NCI-H510A (cell line): ENCODE measurements around the gene EPM2AIP1.
"Not testable (repeated sequence)": the region's sequence is repeated elsewhere in the genome, so short reads cannot be mapped to it uniquely, and the experiment has no call there.

ENCODE experiments used
- DNase-seq: peaks from one replicate; lab custom pipeline; 2025; lab: John Stamatoyannopoulos, UW

The EPM2AIP1 gene

DNA sequence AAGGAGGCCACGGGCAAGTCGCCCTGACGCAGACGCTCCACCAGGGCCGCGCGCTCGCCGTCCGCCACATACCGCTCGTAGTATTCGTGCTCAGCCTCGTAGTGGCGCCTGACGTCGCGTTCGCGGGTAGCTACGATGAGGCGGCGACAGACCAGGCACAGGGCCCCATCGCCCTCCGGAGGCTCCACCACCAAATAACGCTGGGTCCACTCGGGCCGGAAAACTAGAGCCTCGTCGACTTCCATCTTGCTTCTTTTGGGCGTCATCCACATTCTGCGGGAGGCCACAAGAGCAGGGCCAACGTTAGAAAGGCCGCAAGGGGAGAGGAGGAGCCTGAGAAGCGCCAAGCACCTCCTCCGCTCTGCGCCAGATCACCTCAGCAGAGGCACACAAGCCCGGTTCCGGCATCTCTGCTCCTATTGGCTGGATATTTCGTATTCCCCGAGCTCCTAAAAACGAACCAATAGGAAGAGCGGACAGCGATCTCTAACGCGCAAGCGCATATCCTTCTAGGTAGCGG is at the start of gene EPM2AIP1:
EPM2AIP1 (minus strand) TSS at position 326 of the 520 bp plus-strand sequence; CDS start at position 272, 54 bp downstream.
- no peak for DNase-seq

DNA sequence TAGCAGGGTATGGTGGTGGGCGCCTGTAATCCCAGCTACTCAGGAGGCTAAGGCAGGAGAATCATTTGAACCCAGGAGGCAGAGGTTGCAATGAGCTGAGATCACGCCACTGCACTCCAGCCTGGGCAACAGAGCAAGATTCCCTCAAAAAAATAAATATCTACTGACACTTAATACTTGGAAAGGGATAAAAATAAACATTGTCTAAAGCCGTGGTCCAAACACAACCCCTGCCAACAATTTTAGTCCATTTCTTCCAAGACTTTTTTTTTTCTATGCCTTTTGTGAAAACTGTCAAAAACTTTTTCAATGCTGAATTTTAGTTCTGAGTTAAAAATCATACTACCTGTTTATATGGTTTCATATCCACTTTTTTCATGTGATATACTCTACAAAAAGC is 49.8 kb upstream of the EPM2AIP1 start:
- not testable (repeated sequence) for DNase-seq

- DNase-seq, result no peak
Observed at GRCh38 chr3:37041546-37042195, 48.7 kb upstream of the EPM2AIP1 start.

DNA sequence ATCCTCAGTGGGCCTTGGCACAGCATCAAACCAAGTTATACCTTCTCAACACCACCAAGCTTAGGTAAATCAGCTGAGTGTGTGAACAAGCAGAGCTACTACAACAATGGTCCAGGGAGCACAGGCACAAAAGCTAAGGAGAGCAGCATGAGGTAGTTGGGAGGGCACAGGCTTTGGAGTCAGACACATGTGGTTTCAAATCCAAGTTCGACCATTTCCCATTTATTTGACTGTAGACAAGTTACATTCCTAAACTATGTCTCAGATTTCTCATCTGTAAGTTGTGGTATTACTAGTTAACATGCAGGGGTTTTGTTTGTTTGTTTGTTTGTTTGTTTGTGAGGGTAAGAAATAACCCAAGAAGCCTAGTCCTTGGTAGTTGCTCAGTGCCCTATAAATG is 47.3 kb upstream of the EPM2AIP1 start:
- no peak for DNase-seq

DNA sequence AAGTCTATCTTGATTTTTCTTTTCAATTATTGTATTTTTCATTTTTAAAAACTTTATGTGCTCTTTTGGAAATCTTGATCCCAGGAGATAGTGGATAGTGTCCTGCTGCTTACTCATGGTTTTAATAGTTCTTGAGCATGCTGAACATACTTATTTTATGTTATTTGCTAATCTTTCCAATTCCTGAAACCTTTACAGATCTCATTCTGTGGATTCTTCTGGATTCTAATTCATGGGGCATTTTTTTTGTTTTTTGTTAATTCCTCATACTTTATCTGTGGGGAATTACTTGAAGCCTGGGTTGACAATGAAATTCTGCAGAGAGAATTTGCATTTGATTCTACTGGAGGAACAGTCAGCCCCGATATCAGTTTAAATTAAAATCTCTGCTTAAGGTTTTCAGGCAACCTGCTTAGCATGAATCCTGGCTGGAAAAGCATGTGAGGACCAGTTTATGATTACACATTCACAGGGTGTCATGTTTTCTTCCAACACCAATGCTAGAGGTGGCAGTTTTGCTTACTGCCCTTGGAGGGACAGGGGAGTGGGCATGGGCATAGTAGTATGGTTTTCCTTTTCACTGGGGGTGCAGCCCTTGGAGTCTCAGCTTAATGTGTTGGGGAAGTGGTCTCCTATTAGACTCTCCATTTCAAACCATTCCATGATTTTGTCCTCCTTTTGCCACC is 46.4 kb upstream of the EPM2AIP1 start:
- no peak for DNase-seq

- no peak for DNase-seq
Observed at GRCh38 chr3:37037352-37037751, 44.4 kb upstream of the EPM2AIP1 start.

GRCh38 chr3:37032961-37033360 is 40.0 kb upstream of the EPM2AIP1 start:
- DNase-seq, result no peak

DNA sequence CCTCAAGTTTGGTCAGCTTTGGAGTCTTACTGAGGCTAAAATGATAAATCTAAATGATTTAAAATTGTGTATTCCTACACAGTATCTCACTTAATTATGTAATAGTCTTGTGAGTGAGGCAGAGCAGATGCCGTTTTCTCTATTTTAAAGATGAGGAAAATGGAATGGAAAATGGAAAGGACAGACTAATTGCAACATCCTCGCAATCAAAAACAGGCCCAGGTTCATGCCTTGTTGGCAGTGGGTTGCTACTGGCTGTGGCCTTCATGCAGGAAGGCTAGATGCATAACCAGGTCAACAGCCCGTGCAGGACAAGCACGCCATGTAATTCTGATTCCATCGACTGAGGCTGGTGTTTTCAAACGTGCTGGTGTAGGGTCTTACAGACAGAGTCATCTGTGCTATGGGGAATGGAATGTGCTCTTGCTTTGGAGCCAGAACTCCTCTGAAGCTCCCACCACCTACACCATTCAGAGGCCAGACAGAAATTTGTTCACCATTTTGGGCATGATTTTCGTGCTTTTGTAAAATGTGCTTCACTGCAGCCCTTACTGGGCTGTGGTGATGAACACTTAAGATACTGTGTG is 38.3 kb upstream of the EPM2AIP1 start:
- no peak for DNase-seq

DNA sequence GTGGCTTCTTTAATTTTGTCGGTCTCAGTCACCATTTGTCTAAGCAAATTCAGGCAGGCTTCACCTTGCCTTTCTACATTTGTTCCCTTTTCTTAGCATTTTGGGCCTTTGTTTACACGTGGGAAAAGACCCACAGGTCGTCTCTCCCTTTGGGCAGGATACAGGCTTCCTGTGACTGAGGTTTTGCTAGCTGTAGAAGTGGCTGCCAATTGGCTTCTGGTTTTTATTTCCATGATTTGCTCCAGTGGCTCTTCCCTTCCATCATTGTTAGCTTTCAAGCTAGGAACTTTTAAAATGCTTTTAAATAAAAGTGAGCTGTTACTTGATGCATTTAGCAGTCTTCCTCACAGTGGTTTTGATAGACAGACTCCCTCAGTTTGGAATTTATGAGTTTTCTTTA is 37.7 kb upstream of the EPM2AIP1 start:
- DNase-seq, result no peak

- DNase-seq, result no peak
Observed at GRCh38 chr3:37029516-37030163, 36.7 kb upstream of the EPM2AIP1 start.

DNA sequence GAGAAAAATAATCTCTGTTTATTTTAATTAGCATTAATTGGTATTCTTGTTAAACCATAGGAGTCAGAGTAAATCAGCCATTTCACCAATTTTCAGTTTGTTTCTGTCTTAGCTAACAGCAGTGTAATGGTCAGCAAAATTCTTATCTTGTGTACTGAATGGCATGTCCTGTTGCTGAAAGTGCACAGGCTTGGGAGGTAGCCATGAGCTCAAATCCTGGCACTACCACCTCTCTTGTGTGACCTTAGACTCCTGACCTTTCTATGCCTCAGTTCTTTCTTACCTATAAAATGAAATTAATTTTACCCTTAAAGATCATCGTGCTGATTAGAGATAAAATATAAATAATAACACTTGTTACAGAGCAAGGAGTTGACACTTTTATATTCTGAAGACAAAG is 36.2 kb upstream of the EPM2AIP1 start:
- no peak for DNase-seq

DNA sequence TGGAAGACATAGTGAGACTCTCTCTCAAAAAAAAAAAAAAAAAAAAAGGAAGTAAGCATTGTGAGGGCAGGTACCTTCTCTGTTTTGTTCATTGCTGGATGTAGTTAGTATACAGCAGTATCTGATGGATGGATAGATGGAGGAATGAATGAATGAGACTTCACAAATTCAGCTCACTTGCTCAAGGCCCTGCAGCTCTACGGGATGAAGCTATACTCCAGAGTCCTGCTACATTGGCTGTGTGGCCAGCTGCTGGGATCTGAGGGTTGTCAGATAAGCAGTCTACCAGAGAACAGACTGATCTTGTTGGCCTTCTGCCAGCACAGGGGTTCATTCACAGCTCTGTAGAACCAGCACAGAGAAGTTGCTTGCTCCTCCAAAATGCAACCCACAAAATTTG is 35.4 kb upstream of the EPM2AIP1 start:
- DNase-seq, result no peak

DNA sequence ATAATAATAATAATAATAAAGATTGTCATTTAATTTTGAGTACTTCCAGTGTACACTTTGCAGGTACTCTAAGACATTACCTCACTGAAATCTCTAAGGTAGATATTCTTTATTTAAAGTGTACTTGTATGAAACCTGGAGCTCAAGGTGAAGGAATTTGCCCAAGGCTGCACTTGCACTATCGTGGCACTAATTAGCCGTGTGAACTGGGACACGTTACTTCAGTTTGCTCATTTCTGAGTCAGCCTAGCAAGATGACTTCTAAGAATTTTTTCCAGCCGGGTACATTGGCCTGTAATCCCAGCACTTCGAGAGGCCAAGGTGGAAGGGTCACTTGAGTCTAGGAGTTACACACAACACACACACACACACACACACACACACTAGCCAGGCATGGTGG is 33.9 kb upstream of the EPM2AIP1 start:
- no peak for DNase-seq

DNA sequence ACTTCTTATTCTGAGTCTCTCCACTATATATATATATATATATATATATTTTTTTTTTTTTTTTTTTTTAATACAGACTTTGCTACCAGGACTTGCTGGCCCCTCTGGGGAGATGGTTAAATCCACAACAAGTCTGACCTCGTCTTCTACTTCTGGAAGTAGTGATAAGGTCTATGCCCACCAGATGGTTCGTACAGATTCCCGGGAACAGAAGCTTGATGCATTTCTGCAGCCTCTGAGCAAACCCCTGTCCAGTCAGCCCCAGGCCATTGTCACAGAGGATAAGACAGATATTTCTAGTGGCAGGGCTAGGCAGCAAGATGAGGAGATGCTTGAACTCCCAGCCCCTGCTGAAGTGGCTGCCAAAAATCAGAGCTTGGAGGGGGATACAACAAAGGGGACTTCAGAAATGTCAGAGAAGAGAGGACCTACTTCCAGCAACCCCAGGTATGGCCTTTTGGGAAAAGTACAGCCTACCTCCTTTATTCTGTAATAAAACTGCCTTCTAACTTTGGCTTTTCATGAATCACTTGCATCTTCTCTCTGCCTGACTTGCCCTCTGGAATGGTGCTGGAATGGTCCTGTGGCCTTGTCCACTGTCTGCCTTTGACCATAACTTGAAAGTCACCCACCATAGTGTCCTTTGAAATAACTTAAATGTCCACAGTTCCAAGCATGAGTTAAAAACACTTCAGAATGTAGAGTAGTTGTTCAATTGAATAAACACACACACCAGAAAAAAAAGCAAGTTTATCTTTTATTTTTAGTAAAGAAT is 32.8 kb upstream of the EPM2AIP1 start:
- no peak for DNase-seq

DNA sequence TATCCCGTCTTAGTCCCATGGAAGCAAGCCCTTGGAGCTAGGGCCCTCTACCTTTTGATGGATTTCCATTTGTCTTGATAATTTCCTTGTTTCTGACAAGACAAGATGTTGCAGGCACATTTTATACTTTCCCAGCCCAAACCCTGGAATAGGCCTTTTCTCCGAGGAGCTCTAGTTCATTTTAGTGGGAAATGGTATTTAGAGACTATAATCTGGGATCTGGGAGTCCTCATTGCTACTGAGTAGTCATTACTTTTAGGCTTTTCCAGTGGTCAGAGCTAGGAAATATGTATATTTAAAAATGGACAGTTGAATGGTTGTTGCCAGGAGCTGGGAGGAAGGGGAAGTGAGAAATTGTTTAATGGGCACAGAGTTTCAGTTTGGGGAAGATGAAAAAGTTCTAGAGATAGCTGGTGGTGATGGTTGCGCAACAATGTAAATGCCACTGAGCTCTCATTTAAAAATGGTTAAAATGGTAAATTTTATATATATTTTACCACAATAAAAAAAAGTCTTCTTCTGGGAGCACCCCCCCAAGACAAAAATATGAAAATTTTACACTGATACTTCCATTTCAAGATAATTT is 32.0 kb upstream of the EPM2AIP1 start:
- no peak for DNase-seq

GRCh38 chr3:37024092-37024491 is 31.2 kb upstream of the EPM2AIP1 start:
- no peak for DNase-seq

DNA sequence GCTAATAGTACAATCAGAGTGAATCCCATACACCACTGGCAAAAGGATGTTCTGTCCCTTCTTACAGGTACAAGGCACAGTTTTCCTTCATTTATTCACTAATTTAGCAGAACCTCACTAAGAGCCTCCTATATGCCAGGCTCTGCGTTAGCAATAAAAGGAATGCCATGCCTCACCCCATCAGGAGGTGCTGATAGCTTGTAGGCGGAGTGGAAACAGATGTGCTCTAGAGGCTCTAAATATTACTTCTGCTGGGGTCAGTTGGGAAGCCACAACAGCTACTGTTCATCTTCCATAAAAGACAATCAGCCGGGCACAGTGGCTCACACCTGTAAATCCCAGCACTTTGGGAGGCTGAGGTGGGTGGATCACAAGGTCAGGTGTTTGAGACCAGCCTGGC is 24.8 kb upstream of the EPM2AIP1 start:
- DNase-seq, result no peak

GRCh38 chr3:37016903-37017302 is 24.0 kb upstream of the EPM2AIP1 start:
- DNase-seq, result no peak

DNA sequence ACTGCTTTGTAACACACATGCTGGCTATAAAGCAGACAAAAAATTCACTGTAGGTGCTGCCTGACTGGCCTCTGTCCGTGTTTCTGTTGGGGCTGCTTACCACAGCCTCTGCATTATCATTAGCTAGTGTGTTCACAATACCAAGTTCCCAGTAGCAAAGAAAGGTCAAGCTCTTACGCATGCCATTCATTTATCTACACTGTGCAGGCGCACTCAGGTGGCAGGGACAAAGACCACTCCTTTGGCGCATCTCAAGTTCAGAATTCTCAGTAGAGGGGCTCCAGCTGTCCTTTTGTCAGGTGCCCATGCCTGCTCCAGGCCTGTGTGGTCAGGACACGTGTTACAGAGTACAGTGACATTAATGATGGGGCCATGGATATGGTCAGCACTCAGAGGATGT is 22.7 kb upstream of the EPM2AIP1 start:
- DNase-seq, result no peak

DNA sequence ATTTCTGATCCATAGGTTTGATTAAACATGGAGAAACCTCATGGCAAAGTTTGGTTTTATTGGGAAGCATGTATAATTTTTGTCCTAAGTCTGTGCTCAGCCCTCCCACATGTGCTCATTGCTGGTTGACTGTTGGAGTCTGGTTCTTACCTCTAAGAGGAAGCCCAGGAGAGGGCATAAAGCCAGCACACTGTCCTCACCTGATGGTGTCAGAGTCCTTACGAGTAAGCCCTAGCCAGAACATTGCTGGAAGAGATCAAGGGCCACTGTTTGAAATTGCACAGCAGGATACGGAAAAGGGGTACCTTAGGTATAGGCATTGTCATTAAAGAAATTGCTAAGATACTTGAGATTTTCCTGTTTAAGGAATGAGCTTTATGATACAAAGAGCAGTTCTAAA is 21.7 kb upstream of the EPM2AIP1 start:
- DNase-seq, result no peak
